Activated CD4-positive, alpha-beta T cell treated with anti-CD3 and anti-CD28 coated beads, Interleukin-2, amount 50 U/mL, for 4 hours (primary cell): Measurements from ENCODE around the gene GAK.

ENCODE experiments used
- DNase-seq, 2 experiments: peaks; one replicate each; pipeline ENCODE4 v3.0.0-alpha.2; 2020

Gene GAK

GRCh38 chr4:827209-828081 is 104.7 kb downstream of the GAK start:
- DNase-seq: no peak

- no peak for DNase-seq
These were observed 105.5 kb downstream of the GAK start for GRCh38 chr4:826508-827208.

DNA sequence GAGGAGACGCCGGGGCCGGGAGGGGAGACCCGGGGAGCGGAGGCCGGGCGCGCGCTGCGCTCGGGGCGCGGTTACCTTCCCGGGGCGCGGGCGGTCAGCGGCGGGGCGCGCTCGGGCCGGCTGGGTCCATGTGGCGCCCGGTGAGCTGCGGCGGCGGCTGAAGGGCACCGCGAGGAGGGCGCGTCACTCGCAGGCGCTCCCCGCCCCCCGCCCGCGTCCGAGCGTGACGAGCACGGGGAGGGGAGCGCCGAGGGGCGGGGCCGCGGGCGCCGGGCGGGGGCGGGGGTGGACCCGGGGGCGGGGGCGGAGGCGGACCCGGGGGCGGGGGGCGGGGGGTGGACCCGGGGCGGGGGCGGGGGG is 106.2 kb downstream of the GAK start, which contains the start of gene CPLX1:
Gene CPLX1, minus strand, starts transcription at position 159 of the 360 bp plus-strand sequence. CDS start 1,607 bp downstream, outside the sequence.
- no peak for DNase-seq

DNA sequence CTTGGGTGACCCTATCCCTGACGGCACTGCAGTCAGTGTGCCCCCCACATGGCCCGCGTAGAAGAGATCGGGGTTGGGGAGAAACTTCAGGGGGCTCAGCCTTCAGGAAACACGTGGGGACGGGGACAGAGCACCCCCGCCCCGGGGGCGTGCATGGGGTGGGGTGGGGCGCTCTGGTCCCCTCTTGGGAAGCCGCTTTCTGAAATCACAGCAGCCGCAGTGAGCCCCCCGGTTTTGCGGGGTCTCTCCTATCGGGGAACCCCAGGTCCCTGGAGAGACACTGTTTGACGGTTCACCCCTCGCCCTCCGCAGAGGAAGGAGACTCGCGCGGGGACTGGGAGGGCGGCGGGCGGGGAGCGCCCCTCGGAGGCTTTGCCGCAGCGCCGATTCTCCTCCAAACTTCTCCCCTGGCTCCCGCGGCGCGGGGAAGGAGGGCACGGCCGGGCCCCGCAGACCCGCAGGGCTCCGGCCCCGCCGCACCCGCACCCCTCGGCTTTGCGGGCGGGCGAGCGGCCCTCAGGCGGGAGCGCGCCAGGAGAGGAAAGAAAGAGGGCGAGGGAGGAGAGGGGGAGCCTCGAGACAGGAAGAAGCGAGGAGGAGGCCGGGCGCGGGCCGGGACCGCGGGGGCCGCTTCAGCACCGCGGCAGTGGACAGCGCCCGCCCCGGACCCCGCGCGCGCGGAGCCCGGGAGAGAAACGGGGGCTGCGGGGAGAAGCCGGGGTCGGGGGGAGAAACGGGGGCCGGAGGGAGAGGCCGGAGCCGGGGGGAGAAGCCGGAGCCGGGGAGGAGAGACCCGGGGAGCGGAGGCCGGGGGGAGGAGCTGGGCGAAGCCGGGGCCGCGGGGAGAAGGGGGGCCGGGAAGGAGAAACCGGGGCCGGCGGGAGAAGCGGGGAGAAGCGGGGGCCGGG is 106.8 kb downstream of the GAK start:
- no peak for DNase-seq

DNA sequence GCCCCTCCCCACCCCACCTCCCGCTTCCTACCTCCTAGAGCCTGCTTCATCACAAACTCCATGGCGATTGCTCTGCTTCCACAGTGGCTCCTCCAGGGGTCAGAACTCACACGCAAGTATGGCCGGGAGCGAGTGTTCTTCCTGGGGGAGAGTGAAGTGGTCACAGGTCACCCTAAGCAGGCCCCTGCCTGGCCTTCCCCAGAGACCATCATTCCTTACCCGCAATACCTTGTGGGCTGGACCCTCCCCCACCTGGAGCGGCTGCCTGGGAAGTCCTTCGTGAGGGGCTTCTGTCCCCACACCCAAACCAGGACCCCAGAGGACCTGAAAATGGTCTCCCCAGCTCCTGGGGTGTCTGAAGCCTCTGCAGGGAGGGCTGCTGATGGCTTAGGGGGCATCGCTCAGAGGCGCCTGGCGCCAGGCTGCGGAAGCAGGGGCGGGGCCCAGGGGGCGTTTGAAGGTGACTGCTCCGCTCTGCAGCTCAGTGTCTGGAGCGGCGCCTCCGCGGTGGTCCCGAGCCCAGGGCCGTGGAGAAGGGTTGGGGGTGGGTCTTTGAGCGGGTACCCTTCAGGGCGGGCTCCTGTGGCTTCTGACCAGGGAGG is 107.6 kb downstream of the GAK start:
- no peak for DNase-seq

GRCh38 chr4:823761-824460 is 108.2 kb downstream of the GAK start:
- DNase-seq: no peak

GRCh38 chr4:823176-823760 is 108.8 kb downstream of the GAK start:
- no peak for DNase-seq

GRCh38 chr4:822361-823175 is 109.5 kb downstream of the GAK start:
- no peak for DNase-seq

DNA sequence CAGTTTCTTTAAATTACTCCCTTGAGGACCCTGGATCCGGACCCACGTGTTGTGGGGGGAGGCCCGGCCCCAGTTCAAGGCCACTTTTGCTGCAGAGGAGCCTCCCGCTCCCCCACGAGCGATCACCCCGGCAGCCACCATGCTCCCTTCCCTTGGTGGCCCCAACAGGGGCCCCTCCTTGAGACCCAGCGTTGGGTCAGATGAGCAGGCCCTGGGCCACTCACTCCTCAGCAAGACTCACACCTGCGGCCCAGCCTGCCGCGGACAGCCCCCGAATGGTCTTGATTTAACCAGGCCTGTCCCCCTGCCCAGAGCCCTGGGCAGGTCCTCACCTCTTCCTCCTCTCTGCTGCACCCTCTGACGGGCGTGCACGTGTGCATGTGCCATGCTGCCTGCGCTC is 110.5 kb downstream of the GAK start:
- DNase-seq: no peak

- no peak for DNase-seq
These were observed 110.9 kb downstream of the GAK start for GRCh38 chr4:821181-821591.

GRCh38 chr4:820230-821172 is 111.6 kb downstream of the GAK start:
- no peak for DNase-seq

DNA sequence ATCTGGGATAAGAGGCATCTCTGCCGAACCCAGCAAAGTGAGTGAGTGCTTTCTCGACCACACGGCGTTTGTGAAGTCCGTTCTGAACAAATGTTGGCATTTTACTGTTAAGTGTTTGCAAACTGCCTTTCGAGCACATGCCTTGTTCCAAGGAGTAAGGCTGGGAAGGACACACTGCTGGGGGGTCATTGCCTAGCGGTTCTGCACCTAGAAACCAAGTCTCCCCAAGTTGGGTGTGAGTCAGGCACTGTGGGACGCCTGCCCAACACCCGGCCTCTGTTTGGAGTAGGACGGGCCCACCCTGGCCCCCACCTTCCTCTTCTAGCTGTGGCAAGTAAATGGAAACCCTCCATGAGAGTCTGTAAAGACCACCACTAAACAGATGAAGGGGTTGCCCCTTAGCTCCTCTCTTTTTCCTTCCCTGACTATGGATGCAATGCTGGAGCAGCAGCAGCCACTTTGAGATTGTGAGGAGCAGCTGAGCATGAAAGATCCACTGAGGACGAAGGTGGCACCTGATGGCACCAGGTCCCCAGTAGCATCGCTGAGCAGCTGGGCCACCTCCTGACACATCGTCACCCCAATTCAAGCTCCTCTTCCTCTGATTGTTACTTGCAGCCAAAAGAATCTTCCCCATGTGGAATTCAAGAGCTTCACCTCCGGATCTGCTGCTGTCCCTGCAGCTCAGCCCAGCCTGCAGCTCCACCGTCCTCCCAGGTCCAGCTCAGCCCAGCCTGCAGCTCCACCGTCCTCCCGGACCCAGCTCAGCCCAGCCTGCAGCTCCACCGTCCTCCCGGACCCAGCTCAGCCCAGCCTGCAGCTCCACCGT is 112.5 kb downstream of the GAK start:
- no peak for DNase-seq

DNA sequence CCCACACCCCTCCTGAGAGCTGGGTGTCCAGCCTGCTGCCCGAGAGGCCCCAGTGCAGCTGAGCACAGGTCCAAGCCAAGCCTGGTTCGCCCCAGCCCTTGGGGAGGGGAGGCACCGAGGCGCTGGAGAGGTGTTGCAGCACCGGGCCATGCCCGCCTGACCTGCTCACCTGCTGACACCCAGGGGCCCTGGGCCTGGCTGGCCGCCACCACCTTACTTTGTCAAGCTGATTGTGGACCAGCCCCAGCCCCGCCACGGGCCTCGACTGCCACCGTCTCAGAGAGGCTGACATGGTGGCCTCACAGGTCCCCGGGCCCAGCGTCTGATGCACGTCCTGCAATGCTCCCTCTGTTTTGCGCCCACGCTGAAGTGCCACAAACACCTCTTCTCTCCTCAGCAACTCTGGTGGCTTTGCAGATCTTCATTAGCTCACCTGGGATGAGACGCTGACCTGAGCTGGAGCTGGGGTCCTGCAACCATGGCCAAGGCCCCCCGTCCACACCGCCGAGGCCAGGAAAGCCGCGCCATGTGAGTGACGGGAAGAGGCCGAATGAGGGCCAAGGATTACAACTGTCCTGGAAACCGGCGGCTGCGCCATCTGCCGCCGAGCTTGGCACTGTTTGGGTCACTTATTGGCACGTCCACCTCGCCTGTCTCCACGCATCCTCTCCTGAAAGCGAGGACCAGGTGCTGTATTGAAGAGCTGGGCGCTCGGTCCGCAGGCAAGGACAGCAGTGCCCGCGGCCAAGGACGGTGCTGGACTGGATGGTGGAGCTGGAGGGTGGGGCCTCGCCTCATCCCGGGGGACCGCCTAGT is 113.8 kb downstream of the GAK start:
- no peak for DNase-seq

DNA sequence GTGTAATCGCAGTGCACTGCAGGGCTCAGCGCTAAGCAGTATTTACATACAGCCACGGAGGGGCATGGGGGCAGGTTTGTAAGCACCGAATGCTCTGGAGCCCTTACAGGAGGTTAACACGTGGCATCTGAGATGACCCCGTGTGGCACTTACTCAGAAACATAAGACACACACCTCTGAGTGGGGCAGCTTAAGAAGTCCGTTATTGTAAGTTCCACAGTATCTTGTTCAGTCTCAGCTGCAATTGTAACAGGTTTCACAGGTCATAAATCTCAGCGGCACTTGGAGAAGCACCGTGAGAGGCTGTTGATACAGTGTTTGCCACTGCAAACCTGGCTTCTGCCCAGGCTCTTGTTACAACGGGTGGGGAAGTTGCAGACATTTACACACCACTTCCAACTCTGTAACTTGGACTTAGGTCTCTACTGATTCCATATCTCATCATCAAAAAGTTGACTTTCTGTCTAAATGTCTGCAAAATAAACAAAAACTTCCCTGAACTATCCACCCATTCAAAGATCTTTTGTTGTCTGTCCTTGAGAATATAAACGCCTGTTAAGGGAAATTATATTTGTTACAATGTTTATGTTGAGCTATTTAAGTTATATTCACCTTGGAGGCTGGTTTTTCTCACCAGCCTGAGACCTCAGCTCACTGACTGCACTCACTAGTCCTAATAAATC is 116.5 kb downstream of the GAK start:
- no peak for DNase-seq

DNA sequence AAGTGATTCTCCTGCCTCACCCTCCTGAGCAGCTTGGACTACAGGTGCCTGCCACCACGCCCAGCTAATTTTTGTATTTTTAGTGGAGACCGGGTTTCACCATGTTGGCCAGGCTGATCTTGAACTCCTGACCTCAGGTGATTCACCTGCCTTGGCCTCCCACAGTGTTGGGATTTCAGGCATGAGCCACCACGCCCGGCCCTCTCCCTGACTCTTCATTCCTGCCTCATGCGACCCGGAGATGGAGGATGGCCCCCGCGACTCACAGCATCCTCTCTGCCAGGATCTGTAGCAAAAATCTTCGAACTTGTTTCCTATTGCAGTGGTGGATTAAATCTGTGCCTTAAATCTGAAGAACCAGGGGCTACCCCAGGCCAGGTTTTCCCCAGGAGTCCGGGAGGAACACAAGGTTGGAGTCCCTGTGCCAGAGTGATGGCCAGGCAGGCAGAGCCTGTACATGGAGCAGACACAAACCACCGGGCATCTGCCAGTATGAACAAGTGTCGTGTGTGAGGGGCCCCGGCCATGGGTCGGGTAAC is 117.7 kb downstream of the GAK start:
- no peak for DNase-seq

DNA sequence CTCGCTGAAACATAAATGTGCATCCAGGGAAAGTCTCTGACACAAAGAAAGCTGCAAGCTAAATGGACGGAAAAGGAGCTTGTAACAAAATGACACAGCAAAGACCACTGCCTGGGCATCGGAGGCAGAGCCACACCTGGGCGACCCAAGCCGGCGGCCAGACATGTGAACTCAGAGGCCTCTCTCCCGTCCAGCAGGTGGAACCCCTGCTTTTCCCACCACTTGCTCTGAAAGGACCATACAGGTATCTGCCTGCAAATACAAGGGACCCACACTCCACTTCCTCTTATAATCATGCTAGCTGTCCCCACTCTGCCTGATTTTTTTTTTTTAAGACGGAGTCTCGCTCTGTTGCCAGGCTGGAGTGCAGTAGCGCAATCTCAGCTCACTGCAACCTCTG is 118.2 kb downstream of the GAK start:
- DNase-seq: no peak
